K562 (cell line): ENCODE data around the gene ALG13. TPM values are rescaled to one million over a fixed set of nuclear protein-coding genes. Genes with fewer than 3 reads are reported as not detected.

Experiments
- ATAC-seq: fragments of 200-7000 bp; cut with Tn5 transposase; 3 replicates; pipeline ENCODE4 v1.9.1; 2020; ENCODE audit warnings: moderate library complexity
- BruUV-seq: library from RNA; stranded (reverse); fragments of 400-500 nt; replicated peaks from 2 replicates; lab custom pipeline; 2021; lab: Mats Ljungman, UMichigan
- CTCF ChIA-PET: fragments of 300-600 bp; formaldehyde crosslinking; extraction: SDS; loops from one replicate; lab custom pipeline; 2021; ENCODE audit warnings: low intra/inter-chr PET ratio; lab: Yijun Ruan, JAX
- POLR2A ChIA-PET: fragments of 300-600, 350-650 bp; sonication (Branson Sonifier 250); formaldehyde crosslinking; extraction: SDS; loops from one replicate; lab custom pipeline; 2021; ENCODE audit warnings: antibody characterized with exemption, inconsistent platforms; lab: Yijun Ruan, JAX
- DNase-seq, 4 experiments: peaks; one replicate each; pipeline versions ENCODE4 v3.0.0 to v3.0.0-alpha.2; 2011 to 2018; ENCODE audit warnings: low spot score in 3 of 4, mixed read lengths in 3 of 4; ENCODE audit errors: extremely low read depth in 1 of 4
- FAIRE-seq: peaks from 2 replicates; lab custom pipeline; 2011; peaks lifted over from hg19 to GRCh38; lab: Jason Lieb, UNC
- H2AFZ ChIP-seq: 2 replicates; pipeline ENCODE4 v1.6.0; 2011; ENCODE audit warnings: low read depth, low read length, control low read depth, inconsistent platforms
- H3K27ac ChIP-seq: fragments of 200-600 bp; 3 replicates; pipeline ENCODE4 v1.8.0; 2011; ENCODE audit warnings: low read depth, mild to moderate bottlenecking, control low read depth, inconsistent platforms, low read length, moderate library complexity, mixed read lengths; ENCODE audit errors: extremely low read depth
- H3K27me3 ChIP-seq, 2 experiments: fragments of 300-600 bp in 1 of 2; 2 replicates in 1 of 2; 3 replicates in 1 of 2; pipeline versions ENCODE4 v1.6.0 to v1.8.0; 2011; ENCODE audit warnings: inconsistent platforms in 2 of 2, low read length in 2 of 2, mild to moderate bottlenecking in 1 of 2, mixed read lengths in 1 of 2, moderate library complexity in 1 of 2; ENCODE audit not compliant: control insufficient read depth in 2 of 2, insufficient read depth in 2 of 2
- H3K36me3 ChIP-seq: fragments of 300-600 bp; 3 replicates; pipeline ENCODE4 v1.8.0; 2011; ENCODE audit warnings: mild to moderate bottlenecking, low read length, inconsistent platforms; ENCODE audit not compliant: control insufficient read depth, insufficient read depth
- H3K4me1 ChIP-seq, 2 experiments: fragments of 200-600 bp in 1 of 2; replicated peaks in 1 of 2; 2 replicates in 1 of 2; 3 replicates in 1 of 2; pipeline versions ENCODE4 v1.5.1 to v1.8.0; 2011; ENCODE audit warnings: inconsistent platforms in 2 of 2, low read length in 2 of 2, mild to moderate bottlenecking in 1 of 2, mixed read lengths in 1 of 2, moderate library complexity in 1 of 2; ENCODE audit not compliant: control insufficient read depth in 2 of 2, insufficient read depth in 2 of 2
- H3K4me2 ChIP-seq: 2 replicates; pipeline ENCODE4 v1.6.1; 2011; ENCODE audit warnings: low read length, control low read depth, inconsistent platforms, mixed read lengths; ENCODE audit not compliant: insufficient read depth
- H3K4me3 ChIP-seq: fragments of 200-600 bp; sonication (generic), shearing (Covaris generic); 2 replicates; pipeline ENCODE4 v1.5.1; 2016; ENCODE audit warnings: control low read depth, inconsistent platforms
- H3K79me2 ChIP-seq: fragments of 200-600 bp; 3 replicates; pipeline ENCODE4 v1.8.0; 2011; ENCODE audit warnings: low read length, inconsistent platforms; ENCODE audit not compliant: control insufficient read depth, insufficient read depth
- H3K9ac ChIP-seq, 2 experiments: 2 replicates each; pipeline versions ENCODE4 v1.6.0 to v1.6.1; 2011; ENCODE audit warnings: low read depth in 2 of 2, low read length in 2 of 2, control low read depth in 1 of 2, inconsistent platforms in 1 of 2, mild to moderate bottlenecking in 1 of 2, mixed read lengths in 1 of 2; ENCODE audit not compliant: insufficient read depth in 1 of 2
- H3K9me1 ChIP-seq: one replicate; pipeline ENCODE4 v1.6.0; 2011; ENCODE audit warnings: inconsistent platforms, mild to moderate bottlenecking, low read length, moderate library complexity; ENCODE audit not compliant: control insufficient read depth, insufficient read depth
- H3K9me3 ChIP-seq: replicated peaks from 2 replicates; pipeline ENCODE4 v1.5.1; 2011; ENCODE audit warnings: low read depth, low read length, inconsistent platforms; ENCODE audit not compliant: control insufficient read depth, insufficient read depth
- H4K20me1 ChIP-seq: replicated peaks from 2 replicates; pipeline ENCODE4 v1.6.1; 2011; ENCODE audit warnings: low read length, inconsistent platforms, mixed read lengths; ENCODE audit not compliant: control insufficient read depth, insufficient read depth
- ARHGAP35 ChIP-seq: fragments of 450-650 bp; IDR thresholded peaks from 2 replicates; pipeline ENCODE4 v1.6.1; 2018; ENCODE audit not compliant: partially characterized antibody
- CEBPB ChIP-seq: fragments of 450-650 bp; IDR thresholded peaks from 2 replicates; pipeline ENCODE4 v1.6.1; 2016; ENCODE audit warnings: missing genetic modification characterization, missing compliant biosample characterization
- CEBPG ChIP-seq, 3 experiments: fragments of 200-800 bp in 1 of 3; sonication (Bioruptor generic) in 1 of 3; sonication (generic) in 1 of 3; formaldehyde crosslinking in 1 of 3; IDR thresholded peaks in 2 of 3; conservative IDR thresholded peaks in 1 of 3; 2 replicates each; pipeline versions ENCODE4 v1.6.1 to v1.8.0; 2016 to 2022; ENCODE audit warnings: missing compliant biosample characterization in 2 of 3, missing genetic modification characterization in 2 of 3, mild to moderate bottlenecking in 1 of 3, missing genetic modification reagents in 1 of 3
- MAZ ChIP-seq, 2 experiments: fragments of 450-650 bp in 1 of 2; sonication (generic) in 1 of 2; formaldehyde crosslinking; IDR thresholded peaks in 1 of 2; conservative IDR thresholded peaks in 1 of 2; 2 replicates each; pipeline versions ENCODE4 v1.4.0 to v1.5.0; 2020; ENCODE audit warnings: mild to moderate bottlenecking in 1 of 2, missing genetic modification reagents in 1 of 2
- PHF21A ChIP-seq: fragments of 450-650 bp; IDR thresholded peaks from 2 replicates; pipeline ENCODE4 v1.6.1; 2017; ENCODE audit warnings: low read depth, borderline replicate concordance
- SP1 ChIP-seq: sonication (generic); formaldehyde crosslinking; IDR thresholded peaks from 2 replicates; pipeline ENCODE4 v1.8.1; 2022; ENCODE audit warnings: mild to moderate bottlenecking, missing genetic modification reagents
- TAF15 ChIP-seq: fragments of 200-400 bp; formaldehyde crosslinking; IDR thresholded peaks from 2 replicates; pipeline ENCODE4 v1.6.1; 2017; ENCODE audit warnings: mild to moderate bottlenecking, low read depth, low read length, moderate library complexity
- TBL1XR1 ChIP-seq, 2 experiments: IDR thresholded peaks; 2 replicates each; pipeline ENCODE4 v1.6.1; 2012; ENCODE audit warnings: improper control_type of control experiment in 2 of 2, low read length in 2 of 2, mild to moderate bottlenecking in 1 of 2
- TEAD4 ChIP-seq, 2 experiments: sonication (generic) in 1 of 2; formaldehyde crosslinking in 1 of 2; IDR thresholded peaks; 2 replicates each; pipeline versions ENCODE4 v1.6.1 to v1.8.0; 2012 to 2022; ENCODE audit warnings: borderline replicate concordance in 1 of 2, inconsistent platforms in 1 of 2, low read length in 1 of 2, mild to moderate bottlenecking in 1 of 2, missing genetic modification reagents in 1 of 2
- USF2 ChIP-seq: sonication (generic); formaldehyde crosslinking; IDR thresholded peaks from 2 replicates; pipeline ENCODE4 v1.5.0; 2020; ENCODE audit warnings: missing genetic modification reagents
- XRCC3 ChIP-seq: fragments of 450-650 bp; IDR thresholded peaks from 2 replicates; pipeline ENCODE4 v1.6.1; 2017; ENCODE audit warnings: mild to moderate bottlenecking, moderate library complexity
- ZFPM2 ChIP-seq: fragments of 250-450 bp; sonication (Bioruptor Pico); IDR thresholded peaks from 2 replicates; pipeline ENCODE4 v1.5.1; 2022; ENCODE audit warnings: mild to moderate bottlenecking
- ZNF23 ChIP-seq: fragments of 250-450 bp; sonication (Bioruptor Pico); IDR thresholded peaks from 2 replicates; pipeline ENCODE4 v1.4.0; 2020; ENCODE audit warnings: mild to moderate bottlenecking
- ZNF24 ChIP-seq: fragments of 450-650 bp; IDR thresholded peaks from 2 replicates; pipeline ENCODE4 v1.6.1; 2016
- ZNF347 ChIP-seq: fragments of 450-650 bp; formaldehyde crosslinking; IDR thresholded peaks from 2 replicates; pipeline ENCODE4 v1.4.0; 2020; ENCODE audit warnings: low read depth, mild to moderate bottlenecking, moderate library complexity
- ZNF384 ChIP-seq: IDR thresholded peaks from 2 replicates; pipeline ENCODE4 v1.6.1; 2012; ENCODE audit warnings: low read depth, low read length, improper control_type of control experiment
- ZNF511 ChIP-seq: sonication (generic); formaldehyde crosslinking; IDR thresholded peaks from 2 replicates; pipeline ENCODE4 v1.8.0; 2022; ENCODE audit warnings: mild to moderate bottlenecking, missing genetic modification reagents
- WGBS: fragments of 100-300 bp; shearing (Covaris generic); methylation state at CpG from one replicate; pipeline ENCODE4 v1.1.6; 2016; ENCODE audit warnings: low coverage, mixed read lengths; ENCODE audit not compliant: insufficient coverage; ENCODE audit errors: missing lambda C conversion rate; 5-methylcytosine and 5-hydroxymethylcytosine counted together
- in situ Hi-C: fragments of 300-500 bp; cut with MboI; formaldehyde crosslinking; loops from 4 replicates; pipeline ENCODE4 v1.15.0; 2018; ENCODE audit warnings: inconsistent platforms, mixed read lengths
- intact Hi-C: fragments of 100-400 bp; cut with micrococcal nuclease; formaldehyde crosslinking; loops from 2 replicates; pipeline ENCODE4 v1.14.2; 2022
- polyA plus RNA-seq, 8 experiments: library from polyadenylated mRNA; depleted of rRNA in 4 of 8; stranded (reverse) in 5 of 8; unstranded in 3 of 8; fragments of >200 nt; fragmentation: Nextera tagmentation in 2 of 8; fragmentation: Illumina TruSeq in 1 of 8; extraction: Ambion mirVana in 2 of 8; extraction: Trizol in 1 of 8; gene quantifications; 2 replicates each; pipeline versions ENCODE4 v1.2.1 to v1.2.3, GENCODE V29; 2011 to 2014; ENCODE audit warnings: inconsistent platforms in 1 of 8, missing spikeins in 1 of 8
- total RNA-seq, 7 experiments: library from RNA; depleted of rRNA in 6 of 7; stranded (reverse); fragments of >200 nt in 6 of 7; fragmentation: Illumina TruSeq in 2 of 7; extraction: Trizol in 2 of 7; gene quantifications; 2 replicates each; pipeline versions ENCODE4 v1.2.1 to v1.2.3, GENCODE V29; 2011 to 2021; ENCODE audit warnings: low replicate concordance in 1 of 7

Gene ALG13
- total and polyA plus RNA-seq, 9 of the 15 experiments (the other 6 are each of a cell fraction or from before 2014, with no cell fraction given), result 40.3 to 117 (median 68.2) TPM

- TF ChIP-seq PHF21A, result no peak
- no peak for TF ChIP-seq XRCC3
- TF ChIP-seq ZFPM2 (CRISPR knock-in tag), result no peak
Observed at GRCh38 chrX:111742018-111742417, 61.0 kb downstream of the ALG13 start (continued).

GRCh38 chrX:111743316-111743715 is 62.3 kb downstream of the ALG13 start:
- FAIRE-seq, result no peak

GRCh38 chrX:111756486-111756885 is 75.5 kb downstream of the ALG13 start:
- no TSS peak for BruUV-seq
- intact Hi-C loops, result no loop called here
- Histone ChIP-seq H3K9me3 (no peaks in the 10 kb centered on the region), H3K27ac (no peak overlapping the region), H3K9me1 (no peaks in the 10 kb centered on the region), H3K79me2 (no peaks in the 10 kb centered on the region), H3K4me1 (no peaks in the 10 kb centered on the region), H3K4me2 (no peak overlapping the region), H4K20me1 (no peaks in the 10 kb centered on the region), H3K4me3 (no peak overlapping the region), H2AFZ (no peak overlapping the region), H3K36me3 (peaks cover 13% of the 10 kb centered on the region; the same call in 1 of the 3 replicates), H3K9ac (no peak overlapping the region), H3K27me3 (no peaks in the 10 kb centered on the region)
- in situ Hi-C loops, result no loop called here
- DNase-seq (no peak), FAIRE-seq (no peak), ATAC-seq (no peak)
- 96% methylated on average over 2 of the region's 2 CpGs for WGBS
- ChIA-PET CTCF (no interaction called here), POLR2A (no interaction called here)
- no peak for TF ChIP-seq ZNF24
- no peak for TF ChIP-seq ZNF511 (CRISPR knock-in tag)
- TF ChIP-seq MAZ (CRISPR knock-in tag; conservative IDR thresholded peaks at IDR 0.05 in 1 of 2, IDR thresholded peaks at IDR 0.05 in 1 of 2), result no peak
- no peak for TF ChIP-seq ZNF23 (CRISPR knock-in tag)
- TF ChIP-seq ZNF347 (CRISPR knock-in tag), result no peak
- no peak for TF ChIP-seq USF2 (CRISPR knock-in tag)
- TF ChIP-seq TAF15, result no peak
- no peak for TF ChIP-seq ZNF384
- TF ChIP-seq ARHGAP35, result no peak
- TF ChIP-seq TBL1XR1 (IDR thresholded peaks at IDR 0.05; ENCODE audit: low read length in 2 of 2), result no peak

More at GRCh38 chrX:111743316-111743715, 62.3 kb downstream of the ALG13 start:
- in situ Hi-C loops, result no loop called here
- ChIA-PET CTCF (no interaction called here), POLR2A (no interaction called here)
- WGBS, result 86% methylated on average over 2 of the region's 2 CpGs
- Histone ChIP-seq H3K4me3 (no peak overlapping the region), H3K9ac (no peak overlapping the region), H3K79me2 (no peaks in the 10 kb centered on the region), H3K27ac (no peak overlapping the region), H2AFZ (no peak overlapping the region), H3K9me1 (no peaks in the 10 kb centered on the region), H3K27me3 (no peaks in the 10 kb centered on the region), H3K4me2 (no peak overlapping the region), H4K20me1 (no peaks in the 10 kb centered on the region), H3K9me3 (no peaks in the 10 kb centered on the region), H3K36me3 (peaks cover 46% of the 10 kb centered on the region; the same call in 2 of the 3 replicates), H3K4me1 (no peaks in the 10 kb centered on the region)
- TF ChIP-seq SP1 (CRISPR knock-in tag), result no peak
- TF ChIP-seq TEAD4 (IDR thresholded peaks at IDR 0.05; ENCODE audit: low read length), result no peak
- TF ChIP-seq TEAD4 (CRISPR knock-in tag; IDR thresholded peaks at IDR 0.05; ENCODE audit: borderline replicate concordance), result no peak
- TF ChIP-seq CEBPB (tag), result peak; percentile 71
- no peak for TF ChIP-seq CEBPG (CRISPR knock-in tag; IDR thresholded peaks at IDR 0.05)
- TF ChIP-seq CEBPG (tag; conservative IDR thresholded peaks at IDR 0.05 in 1 of 2, IDR thresholded peaks at IDR 0.05 in 1 of 2), result peak in 1 of 2 experiments; percentile 41; a peak in 1 of 4 replicates
- no peak for DNase-seq
- no peak for ATAC-seq
- intact Hi-C loops, result no loop called here
- no TSS peak for BruUV-seq
